ENCODE data around the gene BTNL8. TPM values are rescaled to one million over a fixed set of nuclear protein-coding genes. Genes with fewer than 3 reads are reported as not detected.
"Not testable (repeated sequence)": the region's sequence is repeated elsewhere in the genome, so short reads cannot be mapped to it uniquely, and the experiment has no call there.

The BTNL8 gene
- total and polyA plus RNA-seq, 2 donors (not counting 1 experiment from before 2014, with no cell fraction given): not detected

GRCh38 chr5:180875860-180876426 lies 23.0 kb upstream of the BTNL8 start:
- H3K4me3 ChIP-seq (replicated peaks in 1 of 4; ENCODE audit: control extremely low read depth in 1 of 4, insufficient read depth in 1 of 4, low read depth in 3 of 4, low read length in 4 of 4): no peak overlapping the region
- H3K27ac ChIP-seq (ENCODE audit: insufficient read depth, low read length): no peak overlapping the region
- H3K79me2 ChIP-seq (ENCODE audit: control insufficient read depth, insufficient read depth, low read length): no peaks in the 10 kb centered on the region
- TF ChIP-seq EZH2 (IDR thresholded peaks at IDR 0.05; ENCODE audit: low read length, missing control alignments) (no peak), CTCF (conservative IDR thresholded peaks at IDR 0.05 in 1 of 2, IDR thresholded peaks at IDR 0.05 in 1 of 2; ENCODE audit: low read depth in 1 of 2, low read length in 2 of 2) (no peak)
- H2AFZ ChIP-seq (ENCODE audit: low read length): no peak overlapping the region
- no peaks in the 10 kb centered on the region for H3K27me3 ChIP-seq (ENCODE audit: control insufficient read depth, insufficient read depth, low read length)
- H3K4me1 ChIP-seq (ENCODE audit: control insufficient read depth, extremely low read depth, insufficient read depth, low read length): no peaks in the 10 kb centered on the region
- H3K9me3 ChIP-seq (ENCODE audit: control insufficient read depth, insufficient read depth, low read depth, low read length): no peaks in the 10 kb centered on the region
- no peak overlapping the region for H3K9ac ChIP-seq (ENCODE audit: insufficient read depth, low read length)
- H3K36me3 ChIP-seq (ENCODE audit: control insufficient read depth, insufficient read depth, low read length): no peaks in the 10 kb centered on the region
- no peak for DNase-seq (ENCODE audit: low read depth in 2 of 2)
- H3K4me2 ChIP-seq (ENCODE audit: extremely low read depth, insufficient read depth, low read length): no peak overlapping the region
- no peaks in the 10 kb centered on the region for H4K20me1 ChIP-seq (ENCODE audit: control insufficient read depth, extremely low read depth, insufficient read depth, low read length)

DNA sequence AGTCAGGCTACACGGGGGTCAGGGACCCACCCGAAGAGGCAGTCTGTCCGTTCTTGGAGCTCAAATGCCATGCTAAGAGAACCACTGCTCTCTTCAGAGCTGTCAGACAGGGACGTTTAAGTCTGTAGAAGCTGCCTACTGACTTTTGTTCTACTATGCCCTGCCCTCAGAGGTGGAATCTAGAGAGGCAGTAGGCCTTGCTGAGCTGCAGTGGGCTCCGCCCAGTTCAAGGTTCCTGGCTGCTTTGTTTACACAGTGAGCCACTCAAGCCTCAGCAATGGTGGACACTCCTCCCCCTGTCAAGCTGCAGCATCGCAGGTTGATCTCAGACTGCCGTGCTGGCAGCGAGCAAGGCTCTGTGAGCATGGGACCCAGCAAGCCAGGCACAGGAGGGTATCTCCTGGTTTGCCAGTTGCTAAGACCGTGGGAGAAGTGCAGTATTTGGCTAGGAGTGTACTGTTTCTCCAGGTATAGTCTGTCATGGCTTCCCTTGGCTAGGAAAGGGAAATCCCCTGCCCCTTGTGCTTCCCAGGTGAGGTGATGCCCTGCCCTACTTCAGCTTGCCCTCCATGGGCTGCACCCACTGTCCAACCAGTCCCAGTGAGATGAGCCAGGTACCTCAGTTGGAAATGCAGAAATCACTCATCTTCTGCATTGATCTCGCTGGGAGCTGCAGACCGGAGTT lies 13.0 kb upstream of the BTNL8 start:
- H3K36me3 ChIP-seq (ENCODE audit: control insufficient read depth, insufficient read depth, low read length); H3K4me2 ChIP-seq (ENCODE audit: extremely low read depth, insufficient read depth, low read length); H3K9me3 ChIP-seq (ENCODE audit: control insufficient read depth, insufficient read depth, low read depth, low read length); H3K9ac ChIP-seq (ENCODE audit: insufficient read depth, low read length); H2AFZ ChIP-seq (ENCODE audit: low read length); H4K20me1 ChIP-seq (ENCODE audit: control insufficient read depth, extremely low read depth, insufficient read depth, low read length); H3K79me2 ChIP-seq (ENCODE audit: control insufficient read depth, insufficient read depth, low read length); DNase-seq (ENCODE audit: low read depth in 2 of 2); H3K4me1 ChIP-seq (ENCODE audit: control insufficient read depth, extremely low read depth, insufficient read depth, low read length); H3K4me3 ChIP-seq (replicated peaks in 1 of 4; ENCODE audit: control extremely low read depth in 1 of 4, insufficient read depth in 1 of 4, low read depth in 3 of 4, low read length in 4 of 4); H3K27ac ChIP-seq (ENCODE audit: insufficient read depth, low read length); H3K27me3 ChIP-seq (ENCODE audit: control insufficient read depth, insufficient read depth, low read length): not testable (repeated sequence)

DNA sequence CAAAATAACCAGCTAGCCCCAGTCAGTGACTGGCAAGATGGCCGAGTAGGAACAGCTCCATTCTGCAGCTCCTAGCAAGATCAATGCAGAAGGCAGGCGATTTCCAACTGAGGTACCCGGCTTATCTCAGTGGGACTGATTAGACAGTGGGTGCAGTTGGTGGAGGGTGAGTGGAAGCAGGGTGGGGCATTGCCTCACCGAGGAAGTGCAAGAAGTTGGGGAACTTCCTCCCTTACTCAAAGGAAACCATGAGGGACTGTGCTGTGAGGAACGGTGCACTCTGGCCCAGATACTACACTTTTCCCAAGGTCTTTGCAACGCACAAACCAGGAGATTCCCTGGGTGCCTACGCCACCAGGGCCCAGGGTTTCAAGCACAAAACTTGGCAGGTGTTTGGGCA lies 9.6 kb upstream of the BTNL8 start:
- no peaks in the 10 kb centered on the region for H3K36me3 ChIP-seq (ENCODE audit: control insufficient read depth, insufficient read depth, low read length)
- H3K79me2 ChIP-seq (ENCODE audit: control insufficient read depth, insufficient read depth, low read length): no peaks in the 10 kb centered on the region
- no peak overlapping the region for H3K4me3 ChIP-seq (replicated peaks in 1 of 4; ENCODE audit: control extremely low read depth in 1 of 4, insufficient read depth in 1 of 4, low read depth in 3 of 4, low read length in 4 of 4)
- no peaks in the 10 kb centered on the region for H3K9me3 ChIP-seq (ENCODE audit: control insufficient read depth, insufficient read depth, low read depth, low read length)
- H3K4me1 ChIP-seq (ENCODE audit: control insufficient read depth, extremely low read depth, insufficient read depth, low read length): no peaks in the 10 kb centered on the region
- H4K20me1 ChIP-seq (ENCODE audit: control insufficient read depth, extremely low read depth, insufficient read depth, low read length): no peaks in the 10 kb centered on the region
- DNase-seq (ENCODE audit: low read depth in 2 of 2): no peak
- H3K27ac ChIP-seq (ENCODE audit: insufficient read depth, low read length): no peak overlapping the region
- H3K27me3 ChIP-seq (ENCODE audit: control insufficient read depth, insufficient read depth, low read length): no peaks in the 10 kb centered on the region
- H3K9ac ChIP-seq (ENCODE audit: insufficient read depth, low read length): no peak overlapping the region
- H2AFZ ChIP-seq (ENCODE audit: low read length): no peak overlapping the region
- TF ChIP-seq EZH2 (IDR thresholded peaks at IDR 0.05; ENCODE audit: low read length, missing control alignments): no peak
- TF ChIP-seq CTCF (conservative IDR thresholded peaks at IDR 0.05 in 1 of 2, IDR thresholded peaks at IDR 0.05 in 1 of 2; ENCODE audit: low read depth in 1 of 2, low read length in 2 of 2): no peak
- H3K4me2 ChIP-seq (ENCODE audit: extremely low read depth, insufficient read depth, low read length): no peak overlapping the region

DNA sequence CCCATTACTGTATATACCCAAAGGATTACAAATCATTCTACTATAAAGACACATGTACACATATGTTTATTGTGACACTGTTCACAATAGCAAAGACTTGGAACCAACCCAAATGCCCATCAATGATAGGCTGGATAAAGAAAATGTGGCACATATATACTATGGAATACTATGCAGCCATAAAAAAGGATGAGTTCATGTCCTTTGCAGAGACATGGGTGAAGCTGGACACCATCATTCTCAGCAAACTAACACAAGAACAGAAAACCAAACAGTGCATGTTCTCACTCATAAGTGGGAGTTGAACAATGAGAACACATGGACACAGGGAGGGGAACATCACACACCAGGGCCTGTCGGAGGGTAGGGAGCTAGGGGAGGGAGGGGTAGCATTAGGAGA lies 3.6 kb upstream of the BTNL8 start:
- H3K27ac ChIP-seq (ENCODE audit: insufficient read depth, low read length); H3K9ac ChIP-seq (ENCODE audit: insufficient read depth, low read length); H3K36me3 ChIP-seq (ENCODE audit: control insufficient read depth, insufficient read depth, low read length); H3K9me3 ChIP-seq (ENCODE audit: control insufficient read depth, insufficient read depth, low read depth, low read length); H4K20me1 ChIP-seq (ENCODE audit: control insufficient read depth, extremely low read depth, insufficient read depth, low read length); DNase-seq (ENCODE audit: low read depth in 2 of 2); H3K79me2 ChIP-seq (ENCODE audit: control insufficient read depth, insufficient read depth, low read length); H3K4me3 ChIP-seq (replicated peaks in 1 of 4; ENCODE audit: control extremely low read depth in 1 of 4, insufficient read depth in 1 of 4, low read depth in 3 of 4, low read length in 4 of 4); H2AFZ ChIP-seq (ENCODE audit: low read length); H3K4me2 ChIP-seq (ENCODE audit: extremely low read depth, insufficient read depth, low read length); H3K4me1 ChIP-seq (ENCODE audit: control insufficient read depth, extremely low read depth, insufficient read depth, low read length); H3K27me3 ChIP-seq (ENCODE audit: control insufficient read depth, insufficient read depth, low read length): not testable (repeated sequence)
